LHCN-M2 (cell line): Measurements from ENCODE around the gene SYNGR3. TPM values are rescaled to one million over a fixed set of nuclear protein-coding genes. Genes with fewer than 3 reads are reported as not detected.

Experiments used
- DNase-seq: peaks from one replicate; pipeline ENCODE4 v3.0.0-alpha.2; 2012; ENCODE audit warnings: low read depth
- total RNA-seq: library from RNA; depleted of rRNA; stranded (reverse); fragments of >200 nt; gene quantifications from 2 replicates; pipeline ENCODE4 v1.2.3, GENCODE V29; 2014; rRNA removed

SYNGR3 gene
- total RNA-seq, 1 experiment from 2014 or later = 1.1 TPM

- DNase-seq = peak; percentile 74
Observed at GRCh38 chr16:2040787-2041522, 51.2 kb downstream of the SYNGR3 start.

DNA sequence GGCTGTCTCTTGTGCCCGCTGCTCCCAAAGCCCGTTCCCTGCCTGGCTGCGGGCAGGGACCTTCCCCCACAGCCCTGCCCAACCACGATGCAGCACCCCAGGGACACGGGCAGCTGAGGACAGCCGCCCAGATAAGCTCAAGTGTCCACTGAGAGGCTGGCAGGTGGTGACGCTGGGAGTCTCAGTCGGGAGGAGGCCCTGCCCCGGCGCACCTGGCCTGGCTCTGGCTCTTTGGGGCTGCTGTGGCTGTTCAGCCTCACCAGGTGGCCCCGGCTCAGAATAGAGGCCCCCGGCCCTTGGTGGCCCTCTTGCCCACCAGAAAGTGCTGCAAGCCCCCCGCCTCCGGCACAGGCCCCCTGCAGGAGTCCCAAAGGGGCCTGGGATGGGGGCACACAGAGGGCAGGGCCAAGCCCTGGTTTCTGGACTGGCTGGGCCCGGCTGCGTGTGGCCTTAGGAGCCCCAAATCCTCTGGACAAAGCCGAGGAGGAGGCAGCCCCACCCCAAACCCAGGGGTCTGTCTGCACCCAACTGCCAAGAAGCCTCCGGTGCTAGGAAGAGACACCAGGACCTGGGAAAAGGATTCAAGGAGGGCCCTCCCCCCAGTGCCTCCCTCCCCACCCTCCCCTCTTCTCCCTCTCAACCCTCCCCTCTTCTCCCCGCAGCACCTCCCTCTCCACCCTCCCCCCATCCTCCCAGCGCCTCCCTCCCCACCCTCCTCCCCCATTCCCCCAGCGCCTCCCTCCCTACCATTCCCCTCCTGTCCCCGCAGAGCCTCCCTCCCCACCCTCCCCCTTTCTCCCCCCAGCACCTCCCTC is 52.6 kb downstream of the SYNGR3 start:
- no peak for DNase-seq

GRCh38 chr16:2042986-2043666 is 53.4 kb downstream of the SYNGR3 start:
- no peak for DNase-seq

Other genes with a start within 250 kb of the SYNGR3 start
- gene NME3, start 218.4 kb upstream of the SYNGR3 start, total RNA-seq = 50.9 and 53.5 TPM in 2 replicates
- gene EME2, start 217.2 kb upstream of the SYNGR3 start, total RNA-seq = 13.7 and 17.4 TPM in 2 replicates
- gene MRPS34, start 216.8 kb upstream of the SYNGR3 start, total RNA-seq = 132 and 155 TPM in 2 replicates
- gene SPSB3, start 207.4 kb upstream of the SYNGR3 start, total RNA-seq = 24.2 and 27.2 TPM in 2 replicates
- gene NUBP2, start 207.0 kb upstream of the SYNGR3 start, total RNA-seq = 145 and 213 TPM in 2 replicates
- not detected in 2 replicates for gene IGFALS, start 196.3 kb upstream of the SYNGR3 start, total RNA-seq
- gene HAGH, start 163.1 kb upstream of the SYNGR3 start, total RNA-seq = 35.4 and 45.2 TPM in 2 replicates
- gene FAHD1, start 162.8 kb upstream of the SYNGR3 start, total RNA-seq = 58.8 and 64.9 TPM in 2 replicates
- gene MEIOB, start 117.8 kb upstream of the SYNGR3 start, total RNA-seq = not detected in 2 replicates
- gene HS3ST6, start 71.6 kb upstream of the SYNGR3 start, total RNA-seq = not detected in 2 replicates
- 14.2 and 14.4 TPM in 2 replicates for gene MSRB1, start 46.8 kb upstream of the SYNGR3 start, total RNA-seq
- not detected in 2 replicates for gene RPL3L, start 35.3 kb upstream of the SYNGR3 start, total RNA-seq
- gene NDUFB10, start 30.4 kb upstream of the SYNGR3 start, total RNA-seq = 244 and 288 TPM in 2 replicates
- gene RPS2, start 25.1 kb upstream of the SYNGR3 start, total RNA-seq = 2,551 and 2,646 TPM in 2 replicates
- not detected in 2 replicates for gene RNF151, start 23.1 kb upstream of the SYNGR3 start, total RNA-seq
- gene TBL3, start 17.9 kb upstream of the SYNGR3 start, total RNA-seq = 52.1 and 85.4 TPM in 2 replicates
- 0.23 and 1.3 TPM in 2 replicates for gene NOXO1, start 8.5 kb upstream of the SYNGR3 start, total RNA-seq
- gene GFER, start 5.8 kb upstream of the SYNGR3 start, total RNA-seq = 26.0 and 30.5 TPM in 2 replicates
- 37.2 and 47.5 TPM in 2 replicates for gene ZNF598, start 19.9 kb downstream of the SYNGR3 start, total RNA-seq
- 1.3 TPM in 2 replicates for gene NPW, start 29.8 kb downstream of the SYNGR3 start, total RNA-seq
- gene NHERF2, start 36.9 kb downstream of the SYNGR3 start, total RNA-seq = 5.5 and 7.3 TPM in 2 replicates
- 25.5 and 29.0 TPM in 2 replicates for gene NTHL1, start 57.9 kb downstream of the SYNGR3 start, total RNA-seq
- gene TSC2, start 58.0 kb downstream of the SYNGR3 start, total RNA-seq = 49.8 and 52.2 TPM in 2 replicates
- gene PKD1, start 145.9 kb downstream of the SYNGR3 start, total RNA-seq = 83.5 and 99.2 TPM in 2 replicates
- 1.6 and 2.0 TPM in 2 replicates for gene RAB26, start 158.7 kb downstream of the SYNGR3 start, total RNA-seq
- gene TRAF7, start 165.8 kb downstream of the SYNGR3 start, total RNA-seq = 125 and 134 TPM in 2 replicates
- gene CASKIN1, start 206.6 kb downstream of the SYNGR3 start, total RNA-seq = 0.06 and 0.29 TPM in 2 replicates
- 27.3 and 38.1 TPM in 2 replicates for gene MLST8, start 215.5 kb downstream of the SYNGR3 start, total RNA-seq
- gene BRICD5, start 220.9 kb downstream of the SYNGR3 start, total RNA-seq = 4.4 and 6.2 TPM in 2 replicates
- 34.9 and 36.9 TPM in 2 replicates for gene PGP, start 224.9 kb downstream of the SYNGR3 start, total RNA-seq
- gene E4F1, start 233.6 kb downstream of the SYNGR3 start, total RNA-seq = 33.5 and 34.0 TPM in 2 replicates
- gene DNASE1L2, start 246.5 kb downstream of the SYNGR3 start, total RNA-seq = 1.4 and 2.2 TPM in 2 replicates